Suprapubic skin (tissue), 4 donors: ENCODE results near the gene METTL1. TPM values are rescaled to one million over a fixed set of nuclear protein-coding genes. Genes with fewer than 3 reads are reported as not detected.

Source experiments
- DNase-seq, 2 donors: peaks; one replicate each; pipeline ENCODE4 v3.0.0-alpha.2; 2019; ENCODE audit warnings: low spot score in 2 of 2
- H3K27ac ChIP-seq: fragments of 200-600 bp; sonication (generic); one replicate; pipeline ENCODE4 v1.5.1; 2019
- H3K27me3 ChIP-seq: fragments of 200-600 bp; sonication (generic); one replicate; pipeline ENCODE4 v1.5.1; 2019
- H3K36me3 ChIP-seq: fragments of 200-600 bp; sonication (generic); one replicate; pipeline ENCODE4 v1.5.1; 2019
- H3K4me1 ChIP-seq: fragments of 200-600 bp; sonication (generic); one replicate; pipeline ENCODE4 v1.5.1; 2019
- H3K4me3 ChIP-seq: fragments of 200-600 bp; sonication (generic); one replicate; pipeline ENCODE4 v1.5.1; 2019; ENCODE audit warnings: mild to moderate bottlenecking
- H3K9me3 ChIP-seq: fragments of 200-600 bp; sonication (generic); one replicate; pipeline ENCODE4 v1.5.1; 2019
- EP300 ChIP-seq: sonication (generic); formaldehyde crosslinking; IDR thresholded peaks from one replicate; pipeline ENCODE4 v1.6.1; 2017; ENCODE audit warnings: antibody characterized with exemption
- POLR2A ChIP-seq, 2 donors: fragments of 450-650 bp; IDR thresholded peaks; one replicate each; pipeline ENCODE4 v1.6.1; 2017; ENCODE audit warnings: antibody characterized with exemption in 2 of 2, mild to moderate bottlenecking in 2 of 2, moderate library complexity in 2 of 2
- POLR2AphosphoS5 ChIP-seq, 3 donors: sonication (generic); formaldehyde crosslinking; IDR thresholded peaks; one replicate each; pipeline ENCODE4 v1.6.1; 2017; ENCODE audit warnings: antibody characterized with exemption in 3 of 3
- WGBS: methylation state at CpG from one replicate; pipeline ENCODE4 v1.1.5; 2018; 5-methylcytosine and 5-hydroxymethylcytosine counted together
- total RNA-seq, 4 donors: library from RNA; depleted of rRNA; stranded (reverse); fragments of >200 nt; gene quantifications; one replicate each; pipeline ENCODE4 v1.1.0, GENCODE V29; 2016
- TF ChIP-seq, protein P1 (sequence below), 2 donors: fragments of 200-600 bp in 1 of 2; fragments of 450-650 bp in 1 of 2; sonication (generic) in 1 of 2; IDR thresholded peaks; one replicate each; pipeline ENCODE4 v1.5.1; 2016 to 2019; ENCODE audit warnings: antibody characterized with exemption in 2 of 2, mild to moderate bottlenecking in 1 of 2, moderate library complexity in 1 of 2

METTL1 gene
- total RNA-seq, 4 donors from 2014 or later = 9.1 to 24.1 (median 16.4) TPM

DNA sequence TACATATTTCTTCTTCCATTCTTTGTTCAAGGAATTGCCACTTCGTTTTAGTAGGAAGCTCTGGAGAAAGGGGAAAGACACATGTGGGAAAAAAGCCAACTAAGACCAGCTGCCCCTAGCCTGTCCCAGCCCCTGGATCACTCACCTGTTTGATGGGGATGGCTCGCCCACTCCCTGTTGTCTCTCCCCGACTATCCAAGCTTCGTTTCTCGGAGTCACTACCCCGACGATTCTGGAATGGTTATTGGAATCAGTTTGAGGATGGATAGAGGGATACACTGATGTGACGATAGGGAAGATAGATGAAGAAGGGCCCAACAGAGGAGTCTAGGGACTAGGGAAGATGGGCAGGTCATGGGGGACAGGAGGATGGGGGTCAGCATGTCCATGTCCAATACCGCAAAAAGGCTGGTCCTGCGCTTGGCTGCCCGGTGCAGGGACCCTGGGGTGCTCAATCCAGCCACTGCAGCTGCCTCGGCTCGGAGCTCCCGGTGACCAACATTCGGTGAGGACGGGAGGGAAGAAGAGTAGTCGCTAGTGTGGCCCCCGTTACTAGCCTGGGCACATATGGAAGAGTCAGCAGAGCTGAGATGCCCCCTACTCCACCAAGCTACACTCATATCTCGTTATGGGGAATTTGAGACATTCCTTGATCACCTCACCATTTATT lies 40.4 kb downstream of the METTL1 start:
- Histone ChIP-seq H3K27me3 (peaks cover 29% of the 10 kb centered on the region), H3K9me3 (no peaks in the 10 kb centered on the region)
- no peak for DNase-seq

DNA sequence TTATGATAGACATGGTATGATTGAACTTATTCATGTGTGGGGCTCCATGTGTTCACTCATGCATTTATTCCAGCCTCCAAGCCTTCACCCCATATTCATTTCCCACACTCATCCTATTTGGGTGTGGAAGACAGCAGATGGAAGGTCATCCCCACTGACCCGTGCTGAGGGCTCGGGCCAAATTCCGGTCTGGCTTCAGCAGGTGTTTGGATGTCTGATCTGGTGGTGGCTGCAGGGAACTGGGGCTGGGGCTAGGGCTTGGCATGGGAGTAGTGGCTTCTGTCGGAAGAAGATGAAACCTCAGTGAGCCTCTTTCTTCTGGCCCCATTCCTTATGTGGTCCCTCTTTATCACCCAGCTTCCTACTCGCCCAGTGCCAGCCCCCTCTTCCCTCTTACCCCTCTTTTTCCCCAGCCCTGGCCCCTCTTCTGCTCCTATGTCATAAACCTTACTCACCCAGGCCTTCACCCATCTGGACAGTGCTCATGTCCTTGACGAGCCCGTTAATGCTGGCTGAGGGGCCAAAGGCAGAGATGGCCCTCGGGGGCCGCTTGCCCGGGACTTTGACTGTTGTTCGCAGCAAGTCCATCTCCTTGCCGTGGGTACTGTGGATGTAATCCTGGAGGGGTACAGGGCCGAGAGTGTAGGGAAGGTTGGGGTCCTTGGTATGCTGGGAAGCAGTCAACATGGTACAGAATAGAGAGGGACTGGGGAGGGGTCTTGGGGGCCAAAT lies 41.4 kb downstream of the METTL1 start:
- TF ChIP-seq POLR2A (IDR thresholded peaks at IDR 0.05) (no peak), POLR2AphosphoS5 (IDR thresholded peaks at IDR 0.05) (no peak), EP300 (no peak)
- TF ChIP-seq, protein P1, sequence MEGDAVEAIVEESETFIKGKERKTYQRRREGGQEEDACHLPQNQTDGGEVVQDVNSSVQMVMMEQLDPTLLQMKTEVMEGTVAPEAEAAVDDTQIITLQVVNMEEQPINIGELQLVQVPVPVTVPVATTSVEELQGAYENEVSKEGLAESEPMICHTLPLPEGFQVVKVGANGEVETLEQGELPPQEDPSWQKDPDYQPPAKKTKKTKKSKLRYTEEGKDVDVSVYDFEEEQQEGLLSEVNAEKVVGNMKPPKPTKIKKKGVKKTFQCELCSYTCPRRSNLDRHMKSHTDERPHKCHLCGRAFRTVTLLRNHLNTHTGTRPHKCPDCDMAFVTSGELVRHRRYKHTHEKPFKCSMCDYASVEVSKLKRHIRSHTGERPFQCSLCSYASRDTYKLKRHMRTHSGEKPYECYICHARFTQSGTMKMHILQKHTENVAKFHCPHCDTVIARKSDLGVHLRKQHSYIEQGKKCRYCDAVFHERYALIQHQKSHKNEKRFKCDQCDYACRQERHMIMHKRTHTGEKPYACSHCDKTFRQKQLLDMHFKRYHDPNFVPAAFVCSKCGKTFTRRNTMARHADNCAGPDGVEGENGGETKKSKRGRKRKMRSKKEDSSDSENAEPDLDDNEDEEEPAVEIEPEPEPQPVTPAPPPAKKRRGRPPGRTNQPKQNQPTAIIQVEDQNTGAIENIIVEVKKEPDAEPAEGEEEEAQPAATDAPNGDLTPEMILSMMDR (IDR thresholded peaks at IDR 0.05) = no peak
- Histone ChIP-seq H3K9me3 (no peaks in the 10 kb centered on the region), H3K4me1 (peaks cover 24% of the 10 kb centered on the region), H3K27me3 (peaks cover 19% of the 10 kb centered on the region), H3K4me3 (no peak overlapping the region), H3K27ac (no peak overlapping the region), H3K36me3 (no peaks in the 10 kb centered on the region)
- 89% methylated on average over 13 of the region's 13 CpGs for WGBS
- no peak for DNase-seq

More for the DNA sequence above, 40.4 kb downstream of the METTL1 start:
- H3K27ac ChIP-seq = no peak overlapping the region
- no peak for TF ChIP-seq EP300
- no peak for TF ChIP-seq POLR2AphosphoS5 (IDR thresholded peaks at IDR 0.05)
- TF ChIP-seq, protein P1 (IDR thresholded peaks at IDR 0.05) = no peak
- no peak for TF ChIP-seq POLR2A (IDR thresholded peaks at IDR 0.05)
- H3K4me3 ChIP-seq = no peak overlapping the region
- no peaks in the 10 kb centered on the region for H3K36me3 ChIP-seq
- 79% methylated on average over 18 of the region's 19 CpGs for WGBS
- H3K4me1 ChIP-seq = peaks cover 26% of the 10 kb centered on the region

DNA sequence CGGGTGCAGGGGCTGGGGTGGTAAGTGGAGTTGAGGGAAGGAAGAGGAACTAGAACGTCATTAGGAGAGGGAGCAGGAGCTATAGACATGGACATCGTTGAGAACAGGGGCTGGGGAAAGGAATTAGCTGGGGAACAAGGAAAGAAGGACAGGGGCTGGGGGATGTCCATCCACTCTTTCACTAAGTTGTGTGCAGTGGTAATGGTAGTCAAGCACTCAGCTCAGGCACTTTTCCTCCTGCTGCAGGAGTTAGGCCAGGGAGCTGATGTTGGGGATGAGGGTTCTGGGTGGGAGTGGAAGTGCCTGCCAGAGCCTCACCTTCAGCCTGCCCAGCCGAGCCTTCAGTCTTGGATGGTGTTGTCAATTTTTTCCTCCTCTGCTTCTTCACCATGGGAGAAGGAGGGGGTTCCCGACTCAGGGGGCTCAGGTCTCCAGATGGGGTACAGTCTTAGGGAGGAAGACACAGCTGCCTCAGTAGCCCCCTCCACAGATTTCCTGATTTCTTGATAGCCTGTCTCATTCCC lies 42.5 kb downstream of the METTL1 start:
- Histone ChIP-seq H3K27ac (no peak overlapping the region), H3K4me1 (peaks cover 27% of the 10 kb centered on the region), H3K27me3 (peaks cover 8% of the 10 kb centered on the region), H3K4me3 (no peak overlapping the region), H3K9me3 (no peaks in the 10 kb centered on the region), H3K36me3 (no peaks in the 10 kb centered on the region)
- WGBS = 35% methylated on average over 5 of the region's 5 CpGs
- DNase-seq = no peak
- TF ChIP-seq POLR2AphosphoS5 (IDR thresholded peaks at IDR 0.05) = no peak
- no peak for TF ChIP-seq POLR2A (IDR thresholded peaks at IDR 0.05)
- no peak for TF ChIP-seq EP300
- TF ChIP-seq, protein P1 (IDR thresholded peaks at IDR 0.05) = no peak

DNA sequence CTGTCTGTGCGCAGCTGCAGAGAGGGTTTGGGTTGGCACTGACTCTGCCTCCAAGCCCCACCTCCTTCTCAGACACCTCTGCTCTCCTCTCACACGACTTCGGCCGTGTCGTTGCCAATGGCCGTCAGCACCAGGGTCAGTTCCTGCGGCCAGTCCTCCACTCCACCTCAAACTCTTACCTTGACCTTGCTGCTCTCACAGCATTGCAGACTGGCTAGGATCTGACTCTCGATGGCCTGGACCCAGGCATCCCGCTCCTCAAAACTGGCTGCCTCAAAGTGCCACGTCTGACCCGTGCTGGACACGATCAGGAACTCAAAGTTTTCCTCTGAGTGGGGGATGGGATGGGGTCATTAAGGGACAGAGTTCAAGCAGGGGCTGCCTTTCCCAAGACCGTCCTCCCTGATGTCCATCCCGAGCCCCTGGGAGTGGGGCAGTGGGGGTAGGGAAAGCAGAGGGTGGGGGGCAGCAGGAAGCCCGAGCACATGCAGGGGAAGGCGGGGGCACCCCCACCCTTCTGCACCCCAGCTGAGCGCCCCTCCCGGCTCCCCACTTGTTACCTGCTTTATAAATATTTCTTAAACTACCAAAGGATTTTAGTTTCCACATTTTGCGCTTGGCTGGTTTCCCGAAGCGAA lies 44.0 kb downstream of the METTL1 start:
- Histone ChIP-seq H3K4me1 (peaks cover 27% of the 10 kb centered on the region), H3K9me3 (no peaks in the 10 kb centered on the region), H3K27ac (no peak overlapping the region), H3K36me3 (no peaks in the 10 kb centered on the region), H3K4me3 (no peak overlapping the region), H3K27me3 (no peaks in the 10 kb centered on the region)
- TF ChIP-seq POLR2AphosphoS5 (IDR thresholded peaks at IDR 0.05) = no peak
- TF ChIP-seq, protein P1 (IDR thresholded peaks at IDR 0.05) = no peak
- no peak for TF ChIP-seq EP300
- no peak for TF ChIP-seq POLR2A (IDR thresholded peaks at IDR 0.05)
- 71% methylated on average over 20 of the region's 21 CpGs for WGBS
- no peak for DNase-seq
